NCI-H460 (cell line): ENCODE measurements around the gene ADCYAP1R1. TPM values are rescaled to one million over a fixed set of nuclear protein-coding genes. Genes with fewer than 3 reads are reported as not detected.
A peak's percentile ranks its signal among the peaks of the same experiment; 100 is the strongest.
"Not testable (repeated sequence)": the region's sequence is repeated elsewhere in the genome, so short reads cannot be mapped to it uniquely, and the experiment has no call there.

Experiments
- DNase-seq: peaks from one replicate; pipeline ENCODE4 v3.0.0-alpha.2; 2016; ENCODE audit warnings: low read depth; ENCODE audit errors: extremely low read depth
- small RNA-seq, 2 experiments: library from RNA; depleted of rRNA; stranded (forward); fragments of <200 nt; gene quantifications; one replicate each; pipeline ENCODE3, GENCODE V24; 2014
- total RNA-seq: library from RNA; depleted of rRNA; stranded (reverse); fragments of >200 nt; shearing (Covaris generic); gene quantifications from 2 replicates; pipeline ENCODE4 v1.2.3, GENCODE V29; 2014; rRNA removed

ADCYAP1R1 gene
- total RNA-seq, 1 experiment from 2014 or later, result not detected

GRCh38 chr7:31126976-31127375 lies 74.9 kb downstream of the ADCYAP1R1 start:
- no peak for DNase-seq

- DNase-seq, result no peak
Measured at GRCh38 chr7:31129067-31129466, 77.0 kb downstream of the ADCYAP1R1 start.

GRCh38 chr7:31133497-31133896 lies 81.4 kb downstream of the ADCYAP1R1 start:
- DNase-seq, result no peak

- peak; percentile 82 for DNase-seq
Measured at GRCh38 chr7:31134246-31135188, 82.4 kb downstream of the ADCYAP1R1 start.

- DNase-seq, result no peak
Measured at GRCh38 chr7:31137234-31137633, 85.1 kb downstream of the ADCYAP1R1 start.

GRCh38 chr7:31145339-31145738 lies 93.2 kb downstream of the ADCYAP1R1 start:
- no peak for DNase-seq

- no peak for DNase-seq
Measured at GRCh38 chr7:31146030-31146429, 93.9 kb downstream of the ADCYAP1R1 start.

GRCh38 chr7:31146538-31146937 lies 94.4 kb downstream of the ADCYAP1R1 start:
- DNase-seq, result no peak

GRCh38 chr7:31151849-31152248 lies 99.7 kb downstream of the ADCYAP1R1 start:
- no peak for DNase-seq

- DNase-seq, result not testable (repeated sequence)
Measured at GRCh38 chr7:31153318-31153717, 101.2 kb downstream of the ADCYAP1R1 start.

GRCh38 chr7:31160941-31161340 lies 108.8 kb downstream of the ADCYAP1R1 start:
- DNase-seq, result no peak

Small RNA genes lying within 50 kb of the gene (small RNA-seq; reads per million reads assigned to genes)
- 0 reads per million in 2 experiments for gene AC006466.1

Other genes starting within 250 kb of the ADCYAP1R1 start
- 0.15 and 0.26 TPM in 2 replicates for gene AQP1, start 140.5 kb upstream of the ADCYAP1R1 start, total RNA-seq
- gene GHRHR, start 88.4 kb upstream of the ADCYAP1R1 start, total RNA-seq, result not detected in 2 replicates